Caco-2 (cell line): Measurements from ENCODE around the gene PRLR. TPM values are rescaled to one million over a fixed set of nuclear protein-coding genes. Genes with fewer than 3 reads are reported as not detected.

Source experiments
- BruUV-seq: library from RNA; stranded (reverse); fragments of 400-500 nt; replicated peaks from 2 replicates; lab custom pipeline; 2021; lab: Mats Ljungman, UMichigan
- CTCF ChIA-PET: fragments of 300-600 bp; sonication (Branson Sonifier 250); formaldehyde crosslinking; loops from one replicate; lab custom pipeline; 2022; ENCODE audit warnings: antibody characterized with exemption; lab: Charles Lee
- POLR2A ChIA-PET: fragments of 300-600 bp; sonication (Branson Sonifier 250); formaldehyde crosslinking; loops from one replicate; lab custom pipeline; 2022; ENCODE audit warnings: antibody characterized with exemption; lab: Charles Lee
- DNase-seq, 2 experiments: peaks; one replicate each; pipeline versions ENCODE4 v3.0.0 to v3.0.0-alpha.2; 2020 to 2022
- H3K27me3 ChIP-seq: replicated peaks from 2 replicates; pipeline ENCODE4 v1.6.0; 2011; ENCODE audit warnings: low read length; ENCODE audit not compliant: control insufficient read depth, insufficient read depth
- H3K36me3 ChIP-seq: 2 replicates; pipeline ENCODE4 v1.5.1; 2011; ENCODE audit warnings: low read length; ENCODE audit not compliant: control insufficient read depth, insufficient read depth
- H3K4me1 ChIP-seq: fragments of 250-450 bp; sonication (Bioruptor Pico); 2 replicates; pipeline ENCODE4 v1.5.1; 2020; ENCODE audit warnings: mild to moderate bottlenecking
- H3K4me3 ChIP-seq: 2 replicates; pipeline ENCODE4 v1.5.1; 2011; ENCODE audit warnings: low read depth, mild to moderate bottlenecking, control low read depth, low read length
- H3K9me3 ChIP-seq: fragments of 250-450 bp; sonication (Bioruptor Pico); 2 replicates; pipeline ENCODE4 v1.5.1; 2020; ENCODE audit warnings: mild to moderate bottlenecking, moderate library complexity
- H3K27ac Mint-ChIP-seq: one replicate; pipeline ENCODE4 v1.8.0; 2022; ENCODE audit warnings: mixed read lengths; ENCODE audit not compliant: unreplicated experiment
- H3K27me3 Mint-ChIP-seq: one replicate; pipeline ENCODE4 v1.8.0; 2022; ENCODE audit warnings: mixed read lengths; ENCODE audit not compliant: insufficient read depth, unreplicated experiment
- H3K36me3 Mint-ChIP-seq: one replicate; pipeline ENCODE4 v1.8.0; 2022; ENCODE audit warnings: mild to moderate bottlenecking, mixed read lengths; ENCODE audit not compliant: insufficient read depth, unreplicated experiment
- H3K4me1 Mint-ChIP-seq: one replicate; pipeline ENCODE4 v1.8.0; 2022; ENCODE audit warnings: low read depth, mixed read lengths; ENCODE audit not compliant: unreplicated experiment
- H3K4me3 Mint-ChIP-seq: one replicate; pipeline ENCODE4 v1.8.0; 2022; ENCODE audit warnings: mild to moderate bottlenecking, moderate library complexity, mixed read lengths; ENCODE audit not compliant: unreplicated experiment
- H3K9me3 Mint-ChIP-seq: one replicate; pipeline ENCODE4 v1.8.0; 2022; ENCODE audit warnings: mixed read lengths; ENCODE audit not compliant: unreplicated experiment
- CTCF ChIP-seq, 2 experiments: fragments of 200-600 bp in 1 of 2; IDR thresholded peaks; 1 replicate in 1 of 2; 2 replicates in 1 of 2; pipeline versions ENCODE4 v1.5.1 to v1.8.0; 2011 to 2022; ENCODE audit warnings: antibody characterized with exemption in 1 of 2, control low read depth in 1 of 2, inconsistent platforms in 1 of 2, low read depth in 1 of 2, low read length in 1 of 2, mild to moderate bottlenecking in 1 of 2, moderate library complexity in 1 of 2; ENCODE audit not compliant: insufficient read depth in 1 of 2, severe bottlenecking in 1 of 2, unreplicated experiment in 1 of 2
- intact Hi-C: fragments of 100-400 bp; cut with micrococcal nuclease; formaldehyde crosslinking; loops from one replicate; pipeline ENCODE4 v1.10.0; 2022; ENCODE audit not compliant: unreplicated experiment
- total RNA-seq: library from RNA; stranded (reverse); gene quantifications from 2 replicates; pipeline ENCODE4 v1.2.3, GENCODE V29; 2022

PRLR gene
- total RNA-seq, 1 experiment from 2014 or later = 2.3 TPM

- no TSS peak for BruUV-seq
- no peak for TF ChIP-seq CTCF (IDR thresholded peaks at IDR 0.05; ENCODE audit: insufficient read depth in 1 of 2, low read depth in 1 of 2, low read length in 1 of 2, severe bottlenecking in 1 of 2, unreplicated experiment in 1 of 2)
Observed at GRCh38 chr5:35151146-35151920, 79.0 kb downstream of the PRLR start.

GRCh38 chr5:35149041-35149440 is 81.2 kb downstream of the PRLR start:
- Mint-ChIP-seq H3K4me3 (no peak overlapping the region), H3K9me3 (no peaks in the 10 kb centered on the region), H3K36me3 (no peaks in the 10 kb centered on the region), H3K27ac (no peak overlapping the region), H3K27me3 (peaks cover 2% of the 10 kb centered on the region), H3K4me1 (no peaks in the 10 kb centered on the region)
- intact Hi-C loops = no loop called here
- no TSS peak for BruUV-seq
- Histone ChIP-seq H3K4me1 (no peaks in the 10 kb centered on the region), H3K27me3 (no peaks in the 10 kb centered on the region), H3K9me3 (no peaks in the 10 kb centered on the region), H3K36me3 (no peaks in the 10 kb centered on the region), H3K4me3 (no peak overlapping the region)
- TF ChIP-seq CTCF (IDR thresholded peaks at IDR 0.05; ENCODE audit: insufficient read depth in 1 of 2, low read depth in 1 of 2, low read length in 1 of 2, severe bottlenecking in 1 of 2, unreplicated experiment in 1 of 2) = no peak
- POLR2A ChIA-PET = no interaction called here
- CTCF ChIA-PET = no interaction called here
- no peak for DNase-seq

More at GRCh38 chr5:35151146-35151920, 79.0 kb downstream of the PRLR start:
- H3K4me3 ChIP-seq = no peak overlapping the region
- H3K4me3 Mint-ChIP-seq = no peak overlapping the region
- no peaks in the 10 kb centered on the region for H3K9me3 Mint-ChIP-seq
- no peaks in the 10 kb centered on the region for H3K27me3 ChIP-seq
- DNase-seq = no peak
- H3K36me3 Mint-ChIP-seq = no peaks in the 10 kb centered on the region
- H3K27ac Mint-ChIP-seq = no peak overlapping the region
- ChIA-PET POLR2A (no interaction called here), CTCF (no interaction called here)
- no peaks in the 10 kb centered on the region for H3K27me3 Mint-ChIP-seq
- no peaks in the 10 kb centered on the region for H3K4me1 Mint-ChIP-seq
- H3K9me3 ChIP-seq = no peaks in the 10 kb centered on the region
- intact Hi-C loops = no loop called here
- H3K36me3 ChIP-seq = no peaks in the 10 kb centered on the region
- no peaks in the 10 kb centered on the region for H3K4me1 ChIP-seq

DNA sequence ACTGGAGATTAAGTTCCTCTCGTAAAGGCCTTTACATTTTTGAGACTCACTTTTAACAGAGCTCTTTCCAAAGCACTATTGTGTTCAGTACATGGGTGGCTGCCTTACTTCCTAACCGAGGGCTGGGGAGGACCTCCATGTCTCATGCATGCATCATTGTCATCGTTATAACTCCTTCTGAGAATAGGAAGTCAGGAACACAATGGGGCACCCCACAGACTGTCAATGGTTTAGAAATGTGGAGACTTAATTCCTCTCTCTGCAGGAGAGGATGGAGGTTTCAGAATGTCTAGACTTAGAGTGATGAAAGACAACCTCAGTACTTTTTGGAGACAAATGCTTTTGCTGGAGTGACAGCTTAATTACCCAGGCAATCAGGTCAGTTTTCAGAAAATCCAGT is 83.9 kb downstream of the PRLR start:
- Mint-ChIP-seq H3K27ac (no peak overlapping the region), H3K4me1 (no peaks in the 10 kb centered on the region), H3K9me3 (no peaks in the 10 kb centered on the region), H3K36me3 (no peaks in the 10 kb centered on the region), H3K4me3 (no peak overlapping the region), H3K27me3 (peaks cover 6% of the 10 kb centered on the region)
- Histone ChIP-seq H3K4me3 (no peak overlapping the region), H3K36me3 (no peaks in the 10 kb centered on the region), H3K9me3 (no peaks in the 10 kb centered on the region), H3K4me1 (no peaks in the 10 kb centered on the region), H3K27me3 (no peaks in the 10 kb centered on the region)
- no TSS peak for BruUV-seq
- no peak for DNase-seq
- POLR2A ChIA-PET = no interaction called here
- no peak for TF ChIP-seq CTCF (IDR thresholded peaks at IDR 0.05; ENCODE audit: insufficient read depth in 1 of 2, low read depth in 1 of 2, low read length in 1 of 2, severe bottlenecking in 1 of 2, unreplicated experiment in 1 of 2)
- CTCF ChIA-PET = no interaction called here
- intact Hi-C loops = no loop called here
